GM12878 (cell line): ENCODE data around the gene BANP. TPM values are rescaled to one million over a fixed set of nuclear protein-coding genes. Genes with fewer than 3 reads are reported as not detected.

ENCODE experiments used
- BCL3 ChIP-seq: IDR thresholded peaks from 2 replicates; pipeline ENCODE4 v1.6.1; 2011; ENCODE audit warnings: borderline replicate concordance, low read depth, mild to moderate bottlenecking, moderate library complexity, low read length; ENCODE audit not compliant: insufficient read depth, poor library complexity, severe bottlenecking
- CHD4 ChIP-seq: fragments of 200-600 bp; sonication (generic); IDR thresholded peaks from 2 replicates; pipeline ENCODE4 v1.6.1; 2016; ENCODE audit warnings: mild to moderate bottlenecking
- HSF1 ChIP-seq: fragments of 150-350 bp; IDR thresholded peaks from 2 replicates; pipeline ENCODE4 v1.6.1; 2014; ENCODE audit warnings: mild to moderate bottlenecking, low read depth, low read length
- IKZF1 ChIP-seq: fragments of 450-650 bp; conservative IDR thresholded peaks from 2 replicates; pipeline ENCODE4 v1.6.1; 2017; ENCODE audit warnings: antibody characterized with exemption, mild to moderate bottlenecking
- MEF2B ChIP-seq: fragments of 450-650 bp; IDR thresholded peaks from 2 replicates; pipeline ENCODE4 v1.6.1; 2018; ENCODE audit warnings: mild to moderate bottlenecking, moderate library complexity; ENCODE audit not compliant: partially characterized antibody, poor library complexity, severe bottlenecking
- NFXL1 ChIP-seq: fragments of 450-650 bp; IDR thresholded peaks from 2 replicates; pipeline ENCODE4 v1.6.1; 2017; ENCODE audit warnings: antibody characterized with exemption, mild to moderate bottlenecking, borderline replicate concordance
- NR2F1 ChIP-seq: fragments of 450-650 bp; conservative IDR thresholded peaks from 2 replicates; pipeline ENCODE4 v1.6.1; 2017; ENCODE audit warnings: mild to moderate bottlenecking
- PKNOX1 ChIP-seq: fragments of 450-650 bp; IDR thresholded peaks from 2 replicates; pipeline ENCODE4 v1.6.1; 2016; ENCODE audit warnings: mild to moderate bottlenecking
- SMARCA5 ChIP-seq: fragments of 450-650 bp; IDR thresholded peaks from 2 replicates; pipeline ENCODE4 v1.6.1; 2017; ENCODE audit warnings: mild to moderate bottlenecking
- SREBF1 ChIP-seq: IDR thresholded peaks from 2 replicates; pipeline ENCODE4 v1.6.1; 2012; ENCODE audit warnings: mild to moderate bottlenecking, low read length
- YBX1 ChIP-seq: fragments of 450-650 bp; IDR thresholded peaks from 2 replicates; pipeline ENCODE4 v1.6.1; 2016; ENCODE audit warnings: antibody characterized with exemption
- YY1 ChIP-seq: IDR thresholded peaks from 2 replicates; pipeline ENCODE4 v1.6.1; 2011; ENCODE audit warnings: low read depth, mild to moderate bottlenecking, low read length
- ZNF207 ChIP-seq: fragments of 450-650 bp; IDR thresholded peaks from 2 replicates; pipeline ENCODE4 v1.6.1; 2014; ENCODE audit warnings: antibody characterized with exemption, mild to moderate bottlenecking, borderline replicate concordance
- ZNF217 ChIP-seq: fragments of 450-650 bp; IDR thresholded peaks from 2 replicates; pipeline ENCODE4 v1.6.1; 2017; ENCODE audit warnings: antibody characterized with exemption, mild to moderate bottlenecking
- ZNF384 ChIP-seq: IDR thresholded peaks from 2 replicates; pipeline ENCODE4 v1.6.1; 2012; ENCODE audit warnings: low read depth, mild to moderate bottlenecking, low read length, improper control_type of control experiment, borderline replicate concordance
- polyA plus RNA-seq, 11 experiments: library from polyadenylated mRNA; depleted of rRNA in 4 of 11; unstranded in 6 of 11; stranded (reverse) in 5 of 11; fragments of >200 nt; fragmentation: Nextera tagmentation in 4 of 11; fragmentation: Illumina TruSeq in 1 of 11; extraction: Ambion mirVana in 4 of 11; extraction: Trizol in 1 of 11; gene quantifications; 1 replicate in 1 of 11; 2 replicates in 10 of 11; pipeline versions ENCODE4 v1.2.1 to v1.2.3, GENCODE V29; 2011 to 2016; ENCODE audit warnings: inconsistent platforms in 2 of 11, missing spikeins in 2 of 11, low read depth in 1 of 11
- total RNA-seq, 4 experiments: library from RNA; depleted of rRNA in 3 of 4; stranded (reverse); fragments of >200 nt in 3 of 4; fragmentation: Illumina TruSeq in 1 of 4; extraction: Trizol in 1 of 4; gene quantifications; 2 replicates each; pipeline versions ENCODE4 v1.2.1 to v1.2.3, GENCODE V29; 2013 to 2021
- TF ChIP-seq, protein P1 (sequence below): IDR thresholded peaks from 2 replicates; pipeline ENCODE4 v1.6.1; 2011; ENCODE audit warnings: low read depth, mild to moderate bottlenecking, low read length, moderate library complexity, borderline replicate concordance; ENCODE audit errors: extremely low read depth
- TF ChIP-seq, protein P2 (sequence below): fragments of 450-650 bp; formaldehyde crosslinking; IDR thresholded peaks from 2 replicates; pipeline ENCODE4 v1.5.0; 2022; ENCODE audit warnings: mild to moderate bottlenecking, missing genetic modification characterization

Gene BANP
- total and polyA plus RNA-seq, 10 of the 15 experiments (the other 5 are each of a cell fraction or from before 2014, with no cell fraction given): 3.9 to 21.9 (median 12.2) TPM

DNA sequence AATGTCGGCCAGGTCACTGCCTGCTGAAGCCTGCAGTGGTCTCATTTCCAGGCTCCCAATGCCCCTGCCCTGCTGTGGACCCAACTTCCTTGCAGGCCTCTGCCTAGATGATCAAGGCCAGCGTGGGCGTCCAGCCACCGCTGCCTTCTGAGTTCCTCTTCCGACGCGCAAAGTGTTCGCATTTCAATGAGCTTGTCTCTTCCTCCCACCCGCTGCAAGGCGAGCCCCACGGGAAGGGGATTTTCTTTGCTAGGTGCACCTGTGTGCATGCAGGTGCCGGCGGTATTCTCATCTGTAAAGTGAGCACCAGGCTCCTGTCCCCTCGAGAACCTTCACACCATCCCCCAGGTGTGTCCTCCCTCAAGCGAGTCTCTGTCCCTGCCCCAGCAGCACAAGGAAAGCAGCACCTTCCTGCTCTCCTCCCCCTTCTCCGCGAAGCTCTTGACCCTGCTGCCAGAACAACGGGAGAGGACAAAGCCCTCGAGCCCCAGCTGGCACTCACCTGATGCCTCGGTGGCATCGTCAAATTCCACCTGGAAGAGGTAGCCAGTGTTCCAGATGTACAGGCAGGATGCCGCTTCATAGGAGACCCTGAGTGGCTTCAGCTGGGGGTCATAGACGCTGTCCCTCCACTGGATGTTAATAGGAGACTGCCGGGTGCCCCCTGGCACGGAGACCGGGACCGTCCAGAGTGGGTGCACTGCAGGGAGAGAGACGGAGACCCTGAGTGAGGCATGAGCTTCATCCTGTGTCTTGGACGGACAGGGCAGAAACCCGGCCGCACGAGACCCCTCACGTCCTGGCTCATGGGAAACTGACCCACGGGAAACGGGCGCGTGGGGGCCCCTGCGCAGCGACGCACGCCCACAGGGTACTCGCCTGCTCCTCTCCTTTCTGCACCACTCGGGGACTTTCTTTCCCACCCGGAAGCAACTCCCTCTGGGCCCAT, 24.7 kb upstream of the BANP start (continued):
- TF ChIP-seq HSF1 (no peak), CHD4 (no peak), PKNOX1 (no peak), IKZF1 (peak; percentile 30; the same call in 1 of the 2 replicates), MEF2B (no peak), ZNF207 (no peak), YY1 (no peak), NR2F1 (no peak), BCL3 (no peak), NFXL1 (no peak), YBX1 (no peak), ZNF217 (no peak), ZNF384 (no peak), SMARCA5 (no peak), SREBF1 (no peak)
- TF ChIP-seq, protein P1, sequence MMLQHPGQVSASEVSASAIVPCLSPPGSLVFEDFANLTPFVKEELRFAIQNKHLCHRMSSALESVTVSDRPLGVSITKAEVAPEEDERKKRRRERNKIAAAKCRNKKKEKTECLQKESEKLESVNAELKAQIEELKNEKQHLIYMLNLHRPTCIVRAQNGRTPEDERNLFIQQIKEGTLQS: no peak
- TF ChIP-seq, protein P2, sequence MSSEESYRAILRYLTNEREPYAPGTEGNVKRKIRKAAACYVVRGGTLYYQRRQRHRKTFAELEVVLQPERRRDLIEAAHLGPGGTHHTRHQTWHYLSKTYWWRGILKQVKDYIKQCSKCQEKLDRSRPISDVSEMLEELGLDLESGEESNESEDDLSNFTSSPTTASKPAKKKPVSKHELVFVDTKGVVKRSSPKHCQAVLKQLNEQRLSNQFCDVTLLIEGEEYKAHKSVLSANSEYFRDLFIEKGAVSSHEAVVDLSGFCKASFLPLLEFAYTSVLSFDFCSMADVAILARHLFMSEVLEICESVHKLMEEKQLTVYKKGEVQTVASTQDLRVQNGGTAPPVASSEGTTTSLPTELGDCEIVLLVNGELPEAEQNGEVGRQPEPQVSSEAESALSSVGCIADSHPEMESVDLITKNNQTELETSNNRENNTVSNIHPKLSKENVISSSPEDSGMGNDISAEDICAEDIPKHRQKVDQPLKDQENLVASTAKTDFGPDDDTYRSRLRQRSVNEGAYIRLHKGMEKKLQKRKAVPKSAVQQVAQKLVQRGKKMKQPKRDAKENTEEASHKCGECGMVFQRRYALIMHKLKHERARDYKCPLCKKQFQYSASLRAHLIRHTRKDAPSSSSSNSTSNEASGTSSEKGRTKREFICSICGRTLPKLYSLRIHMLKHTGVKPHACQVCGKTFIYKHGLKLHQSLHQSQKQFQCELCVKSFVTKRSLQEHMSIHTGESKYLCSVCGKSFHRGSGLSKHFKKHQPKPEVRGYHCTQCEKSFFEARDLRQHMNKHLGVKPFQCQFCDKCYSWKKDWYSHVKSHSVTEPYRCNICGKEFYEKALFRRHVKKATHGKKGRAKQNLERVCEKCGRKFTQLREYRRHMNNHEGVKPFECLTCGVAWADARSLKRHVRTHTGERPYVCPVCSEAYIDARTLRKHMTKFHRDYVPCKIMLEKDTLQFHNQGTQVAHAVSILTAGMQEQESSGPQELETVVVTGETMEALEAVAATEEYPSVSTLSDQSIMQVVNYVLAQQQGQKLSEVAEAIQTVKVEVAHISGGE (CRISPR knock-in tag): no peak
